Activated naive CD8-positive, alpha-beta T cell treated with anti-CD3 and anti-CD28 coated beads, Interleukin-2, amount 50 U/mL, for 24 hours (primary cell): ENCODE data around the gene ANGEL1.
A peak's percentile ranks its signal among the peaks of the same experiment; 100 is the strongest.

Source experiments
- ATAC-seq: fragments of 150-1000 bp; cut with Tn5 transposase; one replicate; pipeline ENCODE4 v1.10.0; 2021
- DNase-seq: peaks from one replicate; pipeline ENCODE4 v3.0.0; 2021
- H3K27ac Mint-ChIP-seq: one replicate; pipeline ENCODE4 v1.8.0; 2021; ENCODE audit warnings: mild to moderate bottlenecking, mixed read lengths
- H3K27me3 Mint-ChIP-seq: one replicate; pipeline ENCODE4 v1.8.0; 2021; ENCODE audit warnings: mixed read lengths
- H3K36me3 Mint-ChIP-seq: one replicate; pipeline ENCODE4 v1.8.0; 2021; ENCODE audit warnings: low read depth, mixed read lengths
- H3K4me1 Mint-ChIP-seq: one replicate; pipeline ENCODE4 v1.8.0; 2021; ENCODE audit warnings: mixed read lengths
- H3K4me3 Mint-ChIP-seq: one replicate; pipeline ENCODE4 v1.8.0; 2021; ENCODE audit warnings: mild to moderate bottlenecking, moderate library complexity, mixed read lengths
- H3K9me3 Mint-ChIP-seq: one replicate; pipeline ENCODE4 v1.8.0; 2021; ENCODE audit warnings: mixed read lengths

Gene ANGEL1

DNA sequence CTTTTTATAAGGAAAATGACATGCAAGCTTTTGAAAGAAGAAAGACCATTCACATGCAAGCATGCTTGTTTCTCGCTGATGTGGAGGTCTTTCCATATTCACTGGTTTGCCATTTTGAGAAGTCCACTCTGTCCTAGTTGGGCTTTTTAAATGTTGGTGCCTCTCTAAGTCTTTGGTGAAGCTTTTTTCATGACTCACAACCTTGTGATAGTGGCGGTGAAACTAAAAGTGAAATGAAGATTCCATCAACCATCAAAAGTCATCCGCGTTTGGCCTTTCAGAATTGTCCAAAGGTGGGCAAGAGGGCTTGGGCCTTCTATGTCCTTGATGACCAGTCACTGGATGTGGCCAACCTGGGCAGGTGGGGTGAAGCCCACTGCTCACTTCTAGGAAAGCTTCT lies 17.9 kb upstream of the ANGEL1 start:
- peaks cover 1% of the 10 kb centered on the region for H3K27me3 Mint-ChIP-seq
- H3K4me1 Mint-ChIP-seq, result no peaks in the 10 kb centered on the region
- no peaks in the 10 kb centered on the region for H3K9me3 Mint-ChIP-seq
- no peak overlapping the region for H3K4me3 Mint-ChIP-seq
- DNase-seq (no peak), ATAC-seq (no peak)
- H3K36me3 Mint-ChIP-seq, result no peaks in the 10 kb centered on the region
- no peak overlapping the region for H3K27ac Mint-ChIP-seq

DNA sequence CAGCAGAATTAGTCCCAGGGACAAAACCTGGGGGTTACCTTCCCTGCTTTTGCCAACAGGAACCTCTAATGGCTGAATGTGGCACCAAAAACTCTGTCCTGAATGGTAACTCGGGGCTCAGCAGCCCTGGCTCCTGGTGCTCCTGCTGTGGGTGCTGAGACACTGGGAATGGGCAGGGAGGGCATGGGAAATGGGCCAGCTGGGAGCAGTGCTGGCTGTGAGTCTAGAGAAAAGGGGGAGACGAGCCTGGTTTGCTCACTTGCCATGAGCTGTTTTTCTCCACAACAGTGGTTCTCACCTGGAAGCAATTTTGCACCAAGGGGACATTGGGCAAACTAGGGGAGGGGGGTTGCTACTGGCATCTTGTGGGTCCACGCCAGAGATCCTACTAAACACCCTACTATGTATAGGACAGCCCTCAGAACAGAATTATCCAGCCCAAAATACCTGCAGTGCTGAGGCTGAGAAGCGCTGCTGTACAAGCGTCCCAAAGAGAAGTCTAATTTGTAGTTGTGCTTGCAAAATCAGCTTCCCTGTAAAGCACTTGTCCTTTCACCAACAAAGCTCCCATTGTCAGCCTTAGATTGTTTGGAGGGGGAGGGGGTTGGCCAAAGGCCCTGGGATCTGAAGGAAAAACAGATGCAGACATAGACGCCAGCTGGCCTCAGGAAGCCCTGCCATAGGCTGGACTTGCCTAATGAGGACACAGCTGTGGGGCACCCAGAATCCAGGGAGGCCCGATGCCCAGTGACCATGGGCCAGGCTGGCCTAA lies 17.2 kb upstream of the ANGEL1 start:
- DNase-seq (no peak), ATAC-seq (no peak)
- Mint-ChIP-seq H3K27ac (no peak overlapping the region), H3K27me3 (peaks cover 1% of the 10 kb centered on the region), H3K4me3 (no peak overlapping the region), H3K9me3 (no peaks in the 10 kb centered on the region), H3K36me3 (no peaks in the 10 kb centered on the region), H3K4me1 (no peaks in the 10 kb centered on the region)

GRCh38 chr14:76829013-76829365 lies 16.3 kb upstream of the ANGEL1 start:
- Mint-ChIP-seq H3K4me1 (no peaks in the 10 kb centered on the region), H3K9me3 (no peaks in the 10 kb centered on the region), H3K36me3 (no peaks in the 10 kb centered on the region), H3K4me3 (no peak overlapping the region), H3K27me3 (no peaks in the 10 kb centered on the region), H3K27ac (no peak overlapping the region)
- ATAC-seq (no peak), DNase-seq (no peak)

DNA sequence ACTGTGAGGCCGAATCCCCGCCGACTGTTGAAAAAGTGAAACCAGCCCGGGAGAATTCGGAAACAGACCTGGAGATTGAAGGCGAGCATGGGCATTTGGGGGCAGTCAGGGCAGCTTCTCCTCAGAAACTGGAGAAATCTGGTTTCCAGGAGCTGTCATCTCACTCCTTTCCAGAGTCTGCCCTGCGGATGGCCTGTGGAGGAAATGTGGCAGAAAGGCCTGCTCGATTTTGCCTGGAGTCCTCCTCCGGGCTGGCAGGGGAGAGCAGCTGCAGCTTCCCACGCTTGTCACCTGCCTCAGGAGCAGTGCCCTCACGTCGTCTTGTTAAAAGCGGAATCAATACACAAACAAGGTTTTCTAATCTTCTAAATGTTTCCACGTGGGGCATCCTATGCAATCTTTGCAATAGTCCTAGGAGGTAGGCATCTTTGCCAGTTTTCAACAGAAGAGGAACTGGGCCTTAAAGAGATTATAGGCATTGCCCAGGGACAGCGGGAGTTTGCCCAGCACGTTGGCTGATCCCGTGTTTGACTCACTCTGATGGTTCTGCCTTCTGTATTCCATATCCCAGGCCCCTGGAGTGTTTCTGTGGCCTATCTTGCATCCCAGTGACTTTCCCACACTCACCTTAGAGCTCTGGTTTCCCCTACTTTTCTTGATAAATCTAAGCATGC lies 15.8 kb upstream of the ANGEL1 start:
- no peak overlapping the region for H3K27ac Mint-ChIP-seq
- H3K36me3 Mint-ChIP-seq, result no peaks in the 10 kb centered on the region
- no peak for DNase-seq
- H3K4me1 Mint-ChIP-seq, result no peaks in the 10 kb centered on the region
- H3K4me3 Mint-ChIP-seq, result no peak overlapping the region
- no peaks in the 10 kb centered on the region for H3K9me3 Mint-ChIP-seq
- H3K27me3 Mint-ChIP-seq, result no peaks in the 10 kb centered on the region
- no peak for ATAC-seq

DNA sequence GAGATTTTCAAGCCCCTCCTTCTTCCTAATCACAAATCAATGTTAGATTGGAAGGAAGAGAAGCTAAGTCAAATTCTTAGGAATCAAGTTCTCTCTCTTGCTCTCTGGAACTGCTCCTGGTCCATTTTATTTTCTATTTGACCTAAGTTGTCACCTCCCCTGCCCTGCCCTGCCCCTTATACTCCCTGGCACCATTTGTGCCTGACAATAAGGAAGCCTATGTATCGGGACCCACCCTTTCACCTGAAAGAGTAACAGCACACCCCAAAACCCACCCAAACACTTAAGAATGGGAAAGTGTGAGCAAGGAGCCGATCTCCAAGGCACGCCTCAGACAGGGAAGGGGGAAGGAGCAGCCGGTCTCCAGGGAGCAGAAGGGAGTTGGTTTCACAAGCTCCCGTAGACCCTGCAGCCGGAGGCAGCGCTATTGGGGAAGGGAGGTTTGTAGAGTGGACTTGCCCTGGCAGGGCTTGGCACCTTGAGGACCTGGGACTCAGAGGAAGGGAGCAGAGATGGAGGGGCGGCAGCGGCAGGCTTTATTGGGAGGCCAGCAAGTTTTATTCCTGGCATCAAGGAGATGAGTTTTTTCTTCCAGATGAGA lies 15.1 kb upstream of the ANGEL1 start:
- peaks cover 2% of the 10 kb centered on the region for H3K27me3 Mint-ChIP-seq

DNA sequence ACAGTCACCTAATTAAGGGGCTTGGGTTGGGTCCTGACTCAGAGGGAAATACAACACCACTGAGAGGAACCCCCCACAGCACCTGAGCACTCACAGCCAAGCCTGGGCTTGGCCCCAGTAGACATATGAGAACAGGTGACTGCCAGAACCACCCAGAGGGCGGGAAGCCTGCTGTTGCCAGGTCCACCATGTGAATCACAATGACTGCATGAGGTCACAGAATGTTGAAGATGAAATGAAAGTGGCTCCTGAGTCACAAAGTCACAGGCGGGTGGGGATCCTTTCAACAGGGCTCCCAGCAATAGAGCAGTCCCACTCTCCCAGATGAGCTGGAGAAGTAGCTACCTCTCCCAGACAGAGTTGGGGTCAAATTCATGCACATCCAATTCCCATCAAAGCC lies 13.4 kb upstream of the ANGEL1 start, which contains the start of gene LRRC74A:
Gene LRRC74A (plus strand): TSS at position 287 of the 400 bp plus-strand sequence. CDS start 290 bp downstream, outside the sequence.
- peaks cover 2% of the 10 kb centered on the region for H3K27me3 Mint-ChIP-seq
- H3K4me3 Mint-ChIP-seq, result no peak within 1 kb of the TSS
- ATAC-seq (peak; percentile 59), DNase-seq (no peak)
- H3K9me3 Mint-ChIP-seq, result no peaks in the 10 kb centered on the region
- no peaks in the 10 kb centered on the region for H3K36me3 Mint-ChIP-seq
- no peak within 1 kb of the TSS for H3K27ac Mint-ChIP-seq
- H3K4me1 Mint-ChIP-seq, result no peaks in the 10 kb centered on the region

More for the DNA sequence above, 15.1 kb upstream of the ANGEL1 start:
- no peak for DNase-seq
- Mint-ChIP-seq H3K4me3 (no peak overlapping the region), H3K4me1 (no peaks in the 10 kb centered on the region), H3K9me3 (no peaks in the 10 kb centered on the region), H3K27ac (no peak overlapping the region), H3K36me3 (no peaks in the 10 kb centered on the region)
- ATAC-seq, result no peak

GRCh38 chr14:76820700-76821099 lies 8.0 kb upstream of the ANGEL1 start:
- Mint-ChIP-seq H3K27me3 (peaks cover 8% of the 10 kb centered on the region), H3K36me3 (no peaks in the 10 kb centered on the region), H3K27ac (no peak overlapping the region), H3K9me3 (no peaks in the 10 kb centered on the region), H3K4me3 (no peak overlapping the region), H3K4me1 (no peaks in the 10 kb centered on the region)
- ATAC-seq (no peak), DNase-seq (no peak)

DNA sequence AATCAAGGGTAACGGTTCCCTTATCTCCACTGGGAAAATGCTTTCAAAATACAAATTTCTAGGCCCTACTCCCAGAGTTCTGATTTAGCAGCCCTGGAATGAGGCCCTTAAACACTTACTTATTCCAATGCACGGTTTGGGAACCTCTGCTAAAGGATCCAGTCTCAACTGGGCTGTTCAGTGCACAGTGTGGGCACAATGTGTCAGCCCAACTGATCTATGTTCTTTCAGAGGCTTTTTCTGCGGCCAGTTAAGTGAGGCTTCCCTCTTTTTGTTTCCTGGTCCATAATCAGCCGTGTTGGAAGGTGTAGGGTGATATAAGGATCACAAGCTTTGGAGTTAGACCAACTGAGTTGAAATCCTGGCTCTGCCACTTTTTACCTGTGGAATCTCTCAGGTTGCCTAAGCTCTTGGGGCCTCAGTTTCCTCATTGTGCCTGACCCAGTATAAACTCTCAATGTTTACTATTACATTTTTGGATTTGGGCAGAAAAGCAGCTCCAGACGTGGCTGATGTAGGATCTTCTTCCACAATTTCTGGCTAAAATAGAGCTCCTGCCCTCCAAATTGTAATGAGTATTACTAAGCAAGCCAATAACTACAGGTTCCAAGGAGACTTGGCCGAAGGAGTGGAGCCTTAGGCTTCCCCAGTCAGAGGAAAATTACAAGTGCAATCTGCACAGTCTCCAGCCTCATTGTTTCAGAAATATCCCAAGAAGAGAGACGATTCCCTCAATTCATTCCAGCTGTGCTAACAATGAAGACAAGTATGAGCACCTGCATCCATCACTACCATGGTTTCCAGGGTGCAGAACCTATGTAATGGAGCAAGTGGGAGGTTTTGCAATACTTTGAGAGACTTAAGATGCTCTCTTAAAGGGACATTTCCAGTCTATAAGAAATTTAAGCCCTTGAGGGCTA lies 2.3 kb upstream of the ANGEL1 start:
- no peak for DNase-seq
- ATAC-seq, result no peak
- Mint-ChIP-seq H3K27me3 (peaks cover 2% of the 10 kb centered on the region), H3K36me3 (peaks cover 2% of the 10 kb centered on the region), H3K4me1 (peaks cover 21% of the 10 kb centered on the region), H3K27ac (no peak overlapping the region), H3K9me3 (no peaks in the 10 kb centered on the region), H3K4me3 (no peak overlapping the region)

GRCh38 chr14:76812093-76812421 lies 625 bp downstream of the ANGEL1 start:
- DNase-seq (no peak), ATAC-seq (peak; percentile 3)
- Mint-ChIP-seq H3K4me3 (peak overlapping the region; percentile 95), H3K9me3 (no peaks in the 10 kb centered on the region), H3K27ac (peak overlapping the region; percentile 89), H3K4me1 (peaks cover 23% of the 10 kb centered on the region), H3K36me3 (peaks cover 16% of the 10 kb centered on the region), H3K27me3 (no peaks in the 10 kb centered on the region)

- H3K4me1 Mint-ChIP-seq, result peaks cover 23% of the 10 kb centered on the region
- no peaks in the 10 kb centered on the region for H3K27me3 Mint-ChIP-seq
- DNase-seq, result no peak
- H3K27ac Mint-ChIP-seq, result peak overlapping the region; percentile 89
- peaks cover 19% of the 10 kb centered on the region for H3K36me3 Mint-ChIP-seq
- H3K9me3 Mint-ChIP-seq, result no peaks in the 10 kb centered on the region
- ATAC-seq, result no peak
- peak overlapping the region; percentile 95 for H3K4me3 Mint-ChIP-seq
These were observed 1.1 kb downstream of the ANGEL1 start for GRCh38 chr14:76811561-76811960.

DNA sequence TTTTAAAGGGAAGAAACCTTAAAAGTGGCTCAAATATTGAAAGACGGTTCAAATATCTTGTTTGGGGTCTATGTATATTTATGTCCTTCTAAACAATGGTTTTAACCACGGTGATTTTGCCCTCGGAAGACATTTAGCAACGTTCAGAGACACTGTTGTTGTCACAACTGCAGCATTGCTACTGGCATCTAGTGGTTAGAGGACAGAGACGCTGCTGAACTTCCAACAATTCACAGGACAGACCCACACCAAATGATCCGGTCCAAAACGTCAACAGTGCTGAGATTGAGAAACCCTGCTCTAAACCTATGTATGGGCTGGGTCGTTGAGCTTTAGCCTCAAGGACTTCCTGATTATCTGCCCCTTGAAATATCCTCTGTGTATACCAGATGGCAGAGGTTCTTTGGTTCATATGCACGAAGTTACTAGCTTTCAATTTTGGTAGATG lies 1.7 kb downstream of the ANGEL1 start:
- Mint-ChIP-seq H3K27ac (peak overlapping the region; percentile 68), H3K4me1 (peaks cover 23% of the 10 kb centered on the region), H3K4me3 (peak overlapping the region; percentile 95), H3K9me3 (no peaks in the 10 kb centered on the region), H3K27me3 (no peaks in the 10 kb centered on the region), H3K36me3 (peaks cover 20% of the 10 kb centered on the region)
- DNase-seq, result peak; percentile 8
- ATAC-seq, result no peak

DNA sequence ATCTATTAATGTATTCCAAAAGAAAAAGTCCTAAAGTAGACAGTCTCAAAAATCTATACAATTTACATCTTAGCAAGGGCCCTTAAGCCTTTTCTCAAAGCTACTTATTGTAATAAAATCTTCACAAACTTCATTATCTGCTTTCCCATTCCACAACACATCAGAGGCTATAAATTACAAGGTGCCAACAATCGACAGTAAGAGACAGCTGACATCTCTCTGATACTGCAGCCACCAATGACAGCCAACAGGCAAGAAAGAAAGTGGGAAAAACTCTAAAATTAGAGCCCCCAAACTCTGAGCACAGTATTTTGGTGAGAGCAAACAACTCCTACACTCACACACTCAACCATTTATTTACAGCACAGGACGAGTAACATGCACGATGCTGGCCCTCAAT lies 2.2 kb downstream of the ANGEL1 start:
- ATAC-seq (no peak), DNase-seq (no peak)
- H3K36me3 Mint-ChIP-seq, result peaks cover 24% of the 10 kb centered on the region
- H3K4me1 Mint-ChIP-seq, result peaks cover 23% of the 10 kb centered on the region
- no peaks in the 10 kb centered on the region for H3K9me3 Mint-ChIP-seq
- H3K27ac Mint-ChIP-seq, result peak overlapping the region; percentile 68
- peak overlapping the region; percentile 95 for H3K4me3 Mint-ChIP-seq
- no peaks in the 10 kb centered on the region for H3K27me3 Mint-ChIP-seq

- Mint-ChIP-seq H3K27me3 (no peaks in the 10 kb centered on the region), H3K9me3 (no peaks in the 10 kb centered on the region), H3K4me3 (no peak overlapping the region), H3K27ac (no peak overlapping the region), H3K4me1 (peaks cover 23% of the 10 kb centered on the region), H3K36me3 (peaks cover 31% of the 10 kb centered on the region)
- DNase-seq, result no peak
- ATAC-seq, result no peak
These were observed 3.7 kb downstream of the ANGEL1 start for GRCh38 chr14:76808990-76809389.

DNA sequence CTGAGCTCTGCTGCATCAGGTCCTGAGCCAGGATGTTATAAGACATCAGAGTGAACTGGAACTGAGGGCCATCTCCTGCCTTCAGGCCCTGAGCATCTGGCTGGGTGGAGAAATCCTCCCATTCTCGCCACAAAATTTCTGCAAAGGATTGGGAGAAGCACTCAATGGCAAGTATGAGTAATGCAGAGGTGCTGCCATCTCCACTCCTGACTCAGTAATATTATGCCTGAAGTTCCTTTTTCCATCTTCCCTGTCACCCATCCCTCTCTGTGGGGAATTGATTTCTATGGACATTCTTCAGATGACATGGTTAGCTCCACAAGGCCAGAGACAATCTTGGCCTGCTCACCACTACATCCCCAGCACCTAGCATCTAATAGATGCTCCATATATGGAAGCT lies 4.7 kb downstream of the ANGEL1 start:
- Mint-ChIP-seq H3K4me1 (peaks cover 23% of the 10 kb centered on the region), H3K4me3 (no peak overlapping the region), H3K27me3 (no peaks in the 10 kb centered on the region), H3K9me3 (no peaks in the 10 kb centered on the region), H3K36me3 (peaks cover 38% of the 10 kb centered on the region), H3K27ac (no peak overlapping the region)
- DNase-seq (no peak), ATAC-seq (no peak)
